Uterine smooth muscle cell (primary cell): ENCODE measurements around the gene PNMA5. TPM values are rescaled to one million over a fixed set of nuclear protein-coding genes. Genes with fewer than 3 reads are reported as not detected.

Source experiments
- total RNA-seq: library from RNA; depleted of rRNA; stranded (reverse); fragments of >200 nt; gene quantifications from 2 replicates; pipeline ENCODE4 v1.2.3, GENCODE V29; 2014

The PNMA5 gene
- not detected in 2 replicates for total RNA-seq

DNA sequence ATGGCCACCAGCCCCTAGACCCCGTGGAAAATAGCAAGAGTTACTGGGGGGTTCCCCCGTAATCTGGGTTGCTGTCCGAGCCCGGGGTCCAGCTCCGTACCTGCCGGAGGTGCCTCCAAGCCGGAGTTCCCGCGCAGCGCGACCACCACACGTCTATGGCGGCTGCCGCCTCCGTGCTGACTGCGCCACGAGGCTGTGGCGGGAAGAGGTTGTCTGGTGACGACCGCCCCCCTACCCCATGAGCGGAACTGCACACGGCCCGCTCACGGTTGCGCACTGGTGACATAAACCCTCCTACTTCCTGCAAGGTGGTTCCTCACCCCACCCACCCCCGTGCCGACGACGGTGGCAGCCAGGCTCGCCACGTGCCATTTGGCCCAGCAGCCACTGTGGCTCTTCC lies at the start of gene PNMA5:
Gene PNMA5, minus strand, starts transcription at position 184 of the 400 bp plus-strand sequence. CDS start 2,518 bp downstream, outside the sequence.

Other genes with a start within 250 kb of the PNMA5 start
- not detected in 2 replicates for gene MAGEA2, start 240.3 kb downstream of the PNMA5 start, total RNA-seq
- not detected in 2 replicates for gene CSAG3, start 234.9 kb downstream of the PNMA5 start, total RNA-seq
- not detected in 2 replicates for gene MAGEA6, start 224.4 kb downstream of the PNMA5 start, total RNA-seq
- gene CETN2, start 163.4 kb downstream of the PNMA5 start, total RNA-seq, result 39.2 and 56.4 TPM in 2 replicates
- gene NSDHL, start 163.1 kb downstream of the PNMA5 start, total RNA-seq, result 45.5 and 45.8 TPM in 2 replicates
- 4.3 and 4.5 TPM in 2 replicates for gene ZNF185, start 96.0 kb downstream of the PNMA5 start, total RNA-seq
- 0.11 and 0.12 TPM in 2 replicates for gene PNMA3, start 62.4 kb upstream of the PNMA5 start, total RNA-seq
- gene PNMA6A, start 78.3 kb upstream of the PNMA5 start, total RNA-seq, result 3.5 and 8.7 TPM in 2 replicates
- gene MAGEA1, start 185.2 kb upstream of the PNMA5 start, total RNA-seq, result not detected in 2 replicates